Measurements from ENCODE around the gene ICAM1. TPM values are rescaled to one million over a fixed set of nuclear protein-coding genes. Genes with fewer than 3 reads are reported as not detected.
A peak's percentile ranks its signal among the peaks of the same experiment; 100 is the strongest.

Gene ICAM1
- polyA plus RNA-seq, 1 donor (not counting 4 experiments of a cell fraction or from before 2014, with no cell fraction given) = 0.30 TPM

- H3K9ac ChIP-seq (ENCODE audit: control insufficient read depth, extremely low read depth, insufficient read depth, low read length) = no peak within 1 kb of the TSS
- H3K36me3 ChIP-seq (ENCODE audit: control insufficient read depth in 2 of 2, extremely low read depth in 1 of 2, insufficient read depth in 2 of 2, low read length in 2 of 2) = peaks cover 8% of the 10 kb centered on the region in 2 experiments
- dilution Hi-C loops (cut with MboI; ENCODE audit: extremely low pct_ligation_motif_present, low sequenced_read_pairs) = no loop called here
Measured at GRCh38 chr19:10309423-10309822, 38.5 kb downstream of the ICAM1 start, which contains the start of gene ZGLP1. Gene ZGLP1, minus strand, starts transcription at chr19:10309815.

GRCh38 chr19:10315335-10316214 is 44.7 kb downstream of the ICAM1 start, which contains the start of gene FDX2:
Gene FDX2, minus strand, starts transcription at chr19:10316015. Its CDS starts 19 bp downstream, at chr19:10315996.
- Histone ChIP-seq H3K9ac (ENCODE audit: control insufficient read depth, extremely low read depth, insufficient read depth, low read length) (peak within 1 kb of the TSS; percentile 80), H3K27me3 (ENCODE audit: control insufficient read depth, extremely low read depth, insufficient read depth, low read length) (no peaks in the 10 kb centered on the region), H3K4me1 (ENCODE audit: control insufficient read depth, extremely low read depth, insufficient read depth, low read length) (peaks cover 9% of the 10 kb centered on the region), H3K9me3 (ENCODE audit: control insufficient read depth, low read depth, low read length) (no peaks in the 10 kb centered on the region), H3K4me2 (ENCODE audit: control insufficient read depth, extremely low read depth, insufficient read depth, low read depth, low read length) (peak within 1 kb of the TSS; percentile 77), H3K9me1 (ENCODE audit: control insufficient read depth, extremely low read depth, insufficient read depth, low read length) (no peaks in the 10 kb centered on the region), H3K4me3 (ENCODE audit: control insufficient read depth in 2 of 3, extremely low read depth in 1 of 3, insufficient read depth in 2 of 3, low read depth in 1 of 3, low read length in 3 of 3) (peak within 1 kb of the TSS; percentile 53 to 93 (median 91)), H3K79me2 (ENCODE audit: control insufficient read depth, insufficient read depth, low read length) (peaks cover 2% of the 10 kb centered on the region), H3K27ac (ENCODE audit: control insufficient read depth, insufficient read depth, low read length) (peak within 1 kb of the TSS; percentile 53), H2AFZ (ENCODE audit: control insufficient read depth, low read length) (peak within 1 kb of the TSS; percentile 99), H3K36me3 (ENCODE audit: control insufficient read depth in 2 of 2, extremely low read depth in 1 of 2, insufficient read depth in 2 of 2, low read length in 2 of 2) (peaks cover 14 to 16% of the 10 kb centered on the region in 2 experiments), H4K20me1 (ENCODE audit: control insufficient read depth, extremely low read depth, insufficient read depth, low read length) (no peaks in the 10 kb centered on the region)
- TF ChIP-seq CTCF (optimal IDR thresholded peaks at IDR 0.05 in 1 of 3, IDR thresholded peaks at IDR 0.05 in 1 of 3, conservative IDR thresholded peaks at IDR 0.05 in 1 of 3; ENCODE audit: extremely low read depth in 1 of 3, insufficient read depth in 2 of 3, low read length in 3 of 3) (no peak), EZH2 (IDR thresholded peaks at IDR 0.05; ENCODE audit: low read length) (no peak)
- dilution Hi-C loops (cut with MboI; ENCODE audit: extremely low pct_ligation_motif_present, low sequenced_read_pairs) = no loop called here
- FAIRE-seq (peak; percentile 74), DNase-seq (ENCODE audit: low read depth, low spot score) (no peak)

More at GRCh38 chr19:10309423-10309822, 38.5 kb downstream of the ICAM1 start, which contains the start of gene ZGLP1:
- H3K4me3 ChIP-seq (ENCODE audit: control insufficient read depth in 2 of 3, extremely low read depth in 1 of 3, insufficient read depth in 2 of 3, low read depth in 1 of 3, low read length in 3 of 3) = no peak within 1 kb of the TSS
- H4K20me1 ChIP-seq (ENCODE audit: control insufficient read depth, extremely low read depth, insufficient read depth, low read length) = no peaks in the 10 kb centered on the region
- H2AFZ ChIP-seq (ENCODE audit: control insufficient read depth, low read length) = no peak within 1 kb of the TSS
- H3K9me3 ChIP-seq (ENCODE audit: control insufficient read depth, low read depth, low read length) = no peaks in the 10 kb centered on the region
- no peaks in the 10 kb centered on the region for H3K79me2 ChIP-seq (ENCODE audit: control insufficient read depth, insufficient read depth, low read length)
- no peak for DNase-seq (ENCODE audit: low read depth, low spot score)
- H3K4me1 ChIP-seq (ENCODE audit: control insufficient read depth, extremely low read depth, insufficient read depth, low read length) = no peaks in the 10 kb centered on the region
- no peak for FAIRE-seq
- no peaks in the 10 kb centered on the region for H3K9me1 ChIP-seq (ENCODE audit: control insufficient read depth, extremely low read depth, insufficient read depth, low read length)
- H3K27ac ChIP-seq (ENCODE audit: control insufficient read depth, insufficient read depth, low read length) = no peak within 1 kb of the TSS
- H3K4me2 ChIP-seq (ENCODE audit: control insufficient read depth, extremely low read depth, insufficient read depth, low read depth, low read length) = no peak within 1 kb of the TSS
- no peaks in the 10 kb centered on the region for H3K27me3 ChIP-seq (ENCODE audit: control insufficient read depth, extremely low read depth, insufficient read depth, low read length)
- TF ChIP-seq EZH2 (IDR thresholded peaks at IDR 0.05; ENCODE audit: low read length) = no peak
- no peak for TF ChIP-seq CTCF (optimal IDR thresholded peaks at IDR 0.05 in 1 of 3, IDR thresholded peaks at IDR 0.05 in 1 of 3, conservative IDR thresholded peaks at IDR 0.05 in 1 of 3; ENCODE audit: extremely low read depth in 1 of 3, insufficient read depth in 2 of 3, low read length in 3 of 3)
